Measurements from ENCODE around the gene UROC1.

UROC1 gene

GRCh38 chr3:126512026-126512425 is 5.5 kb downstream of the UROC1 start:
- FAIRE-seq = no peak
- DNase-seq (ENCODE audit: insufficient read length, low spot score) = no peak
- TF ChIP-seq PAX5 (IDR thresholded peaks at IDR 0.05; ENCODE audit: insufficient read depth, low read length, severe bottlenecking) (no peak), SPI1 (IDR thresholded peaks at IDR 0.05; ENCODE audit: low read depth, low read length) (no peak), POLR2A (IDR thresholded peaks at IDR 0.05; ENCODE audit: low read depth, low read length) (no peak), POU2F2 (IDR thresholded peaks at IDR 0.05; ENCODE audit: low read depth, low read length) (no peak), TAF1 (IDR thresholded peaks at IDR 0.05; ENCODE audit: low read depth, low read length) (no peak), POLR2AphosphoS5 (IDR thresholded peaks at IDR 0.05; ENCODE audit: low read depth, low read length) (no peak)

- TF ChIP-seq POLR2A (IDR thresholded peaks at IDR 0.05; ENCODE audit: low read depth, low read length) (no peak), SPI1 (IDR thresholded peaks at IDR 0.05; ENCODE audit: low read depth, low read length) (no peak), POLR2AphosphoS5 (IDR thresholded peaks at IDR 0.05; ENCODE audit: low read depth, low read length) (no peak), TAF1 (IDR thresholded peaks at IDR 0.05; ENCODE audit: low read depth, low read length) (no peak), PAX5 (IDR thresholded peaks at IDR 0.05; ENCODE audit: insufficient read depth, low read length, severe bottlenecking) (no peak), POU2F2 (IDR thresholded peaks at IDR 0.05; ENCODE audit: low read depth, low read length) (no peak)
- DNase-seq (ENCODE audit: insufficient read length, low spot score) (no peak), FAIRE-seq (no peak)
These were observed 6.3 kb downstream of the UROC1 start for GRCh38 chr3:126511291-126511690.

GRCh38 chr3:126510308-126510910 is 7.2 kb downstream of the UROC1 start:
- DNase-seq (ENCODE audit: insufficient read length, low spot score) = no peak
- no peak for FAIRE-seq
- TF ChIP-seq TAF1 (IDR thresholded peaks at IDR 0.05; ENCODE audit: low read depth, low read length) (no peak), POLR2A (IDR thresholded peaks at IDR 0.05; ENCODE audit: low read depth, low read length) (no peak), POLR2AphosphoS5 (IDR thresholded peaks at IDR 0.05; ENCODE audit: low read depth, low read length) (no peak), PAX5 (IDR thresholded peaks at IDR 0.05; ENCODE audit: insufficient read depth, low read length, severe bottlenecking) (no peak), SPI1 (IDR thresholded peaks at IDR 0.05; ENCODE audit: low read depth, low read length) (no peak), POU2F2 (IDR thresholded peaks at IDR 0.05; ENCODE audit: low read depth, low read length) (no peak)

GRCh38 chr3:126509597-126510307 is 7.8 kb downstream of the UROC1 start:
- DNase-seq (ENCODE audit: insufficient read length, low spot score) (no peak), FAIRE-seq (no peak)
- TF ChIP-seq TAF1 (IDR thresholded peaks at IDR 0.05; ENCODE audit: low read depth, low read length) (no peak), SPI1 (IDR thresholded peaks at IDR 0.05; ENCODE audit: low read depth, low read length) (no peak), PAX5 (IDR thresholded peaks at IDR 0.05; ENCODE audit: insufficient read depth, low read length, severe bottlenecking) (no peak), POLR2A (IDR thresholded peaks at IDR 0.05; ENCODE audit: low read depth, low read length) (no peak), POU2F2 (IDR thresholded peaks at IDR 0.05; ENCODE audit: low read depth, low read length) (no peak), POLR2AphosphoS5 (IDR thresholded peaks at IDR 0.05; ENCODE audit: low read depth, low read length) (no peak)

- TF ChIP-seq TAF1 (IDR thresholded peaks at IDR 0.05; ENCODE audit: low read depth, low read length) (no peak), POLR2A (IDR thresholded peaks at IDR 0.05; ENCODE audit: low read depth, low read length) (no peak), POLR2AphosphoS5 (IDR thresholded peaks at IDR 0.05; ENCODE audit: low read depth, low read length) (no peak), POU2F2 (IDR thresholded peaks at IDR 0.05; ENCODE audit: low read depth, low read length) (no peak), PAX5 (IDR thresholded peaks at IDR 0.05; ENCODE audit: insufficient read depth, low read length, severe bottlenecking) (no peak), SPI1 (IDR thresholded peaks at IDR 0.05; ENCODE audit: low read depth, low read length) (no peak)
- FAIRE-seq (no peak), DNase-seq (ENCODE audit: insufficient read length, low spot score) (no peak)
These were observed 9.0 kb downstream of the UROC1 start for GRCh38 chr3:126508564-126508964.

- TF ChIP-seq POLR2A (IDR thresholded peaks at IDR 0.05; ENCODE audit: low read depth, low read length) = no peak
- no peak for TF ChIP-seq POU2F2 (IDR thresholded peaks at IDR 0.05; ENCODE audit: low read depth, low read length)
- no peak for TF ChIP-seq POLR2AphosphoS5 (IDR thresholded peaks at IDR 0.05; ENCODE audit: low read depth, low read length)
- no peak for TF ChIP-seq SPI1 (IDR thresholded peaks at IDR 0.05; ENCODE audit: low read depth, low read length)
- TF ChIP-seq PAX5 (IDR thresholded peaks at IDR 0.05; ENCODE audit: insufficient read depth, low read length, severe bottlenecking) = no peak
- no peak for TF ChIP-seq TAF1 (IDR thresholded peaks at IDR 0.05; ENCODE audit: low read depth, low read length)
- no peak for FAIRE-seq
- no peak for DNase-seq (ENCODE audit: insufficient read length, low spot score)
These were observed 9.7 kb downstream of the UROC1 start for GRCh38 chr3:126507886-126508285.

- FAIRE-seq (no peak), DNase-seq (ENCODE audit: insufficient read length, low spot score) (no peak)
- no peak for TF ChIP-seq POLR2A (IDR thresholded peaks at IDR 0.05; ENCODE audit: low read depth, low read length)
- no peak for TF ChIP-seq POLR2AphosphoS5 (IDR thresholded peaks at IDR 0.05; ENCODE audit: low read depth, low read length)
- TF ChIP-seq POU2F2 (IDR thresholded peaks at IDR 0.05; ENCODE audit: low read depth, low read length) = no peak
- TF ChIP-seq SPI1 (IDR thresholded peaks at IDR 0.05; ENCODE audit: low read depth, low read length) = no peak
- TF ChIP-seq TAF1 (IDR thresholded peaks at IDR 0.05; ENCODE audit: low read depth, low read length) = no peak
- no peak for TF ChIP-seq PAX5 (IDR thresholded peaks at IDR 0.05; ENCODE audit: insufficient read depth, low read length, severe bottlenecking)
These were observed 13.9 kb downstream of the UROC1 start for GRCh38 chr3:126503701-126504100.

- FAIRE-seq = no peak
- no peak for DNase-seq (ENCODE audit: insufficient read length, low spot score)
- TF ChIP-seq PAX5 (IDR thresholded peaks at IDR 0.05; ENCODE audit: insufficient read depth, low read length, severe bottlenecking) (no peak), POLR2AphosphoS5 (IDR thresholded peaks at IDR 0.05; ENCODE audit: low read depth, low read length) (no peak), TAF1 (IDR thresholded peaks at IDR 0.05; ENCODE audit: low read depth, low read length) (no peak), SPI1 (IDR thresholded peaks at IDR 0.05; ENCODE audit: low read depth, low read length) (no peak), POLR2A (IDR thresholded peaks at IDR 0.05; ENCODE audit: low read depth, low read length) (no peak), POU2F2 (IDR thresholded peaks at IDR 0.05; ENCODE audit: low read depth, low read length) (no peak)
These were observed 14.9 kb downstream of the UROC1 start for GRCh38 chr3:126502656-126503055.

GRCh38 chr3:126501736-126502135 is 15.8 kb downstream of the UROC1 start:
- DNase-seq (ENCODE audit: insufficient read length, low spot score) = no peak
- no peak for FAIRE-seq
- TF ChIP-seq TAF1 (IDR thresholded peaks at IDR 0.05; ENCODE audit: low read depth, low read length) = no peak
- no peak for TF ChIP-seq POU2F2 (IDR thresholded peaks at IDR 0.05; ENCODE audit: low read depth, low read length)
- TF ChIP-seq POLR2AphosphoS5 (IDR thresholded peaks at IDR 0.05; ENCODE audit: low read depth, low read length) = no peak
- TF ChIP-seq SPI1 (IDR thresholded peaks at IDR 0.05; ENCODE audit: low read depth, low read length) = no peak
- TF ChIP-seq POLR2A (IDR thresholded peaks at IDR 0.05; ENCODE audit: low read depth, low read length) = no peak
- TF ChIP-seq PAX5 (IDR thresholded peaks at IDR 0.05; ENCODE audit: insufficient read depth, low read length, severe bottlenecking) = no peak

Measured in GM12891 (cell line).